Testis (tissue), 2 donors: ENCODE measurements around the gene GRM8.

Source experiments
- CTCF ChIP-seq, 3 experiments: fragments of 450-650 bp in 2 of 3; fragments of 200-600 bp in 1 of 3; sonication (generic) in 1 of 3; IDR thresholded peaks; one replicate each; pipeline ENCODE4 v1.5.1; 2016 to 2019; ENCODE audit warnings: antibody characterized with exemption in 3 of 3, mild to moderate bottlenecking in 2 of 3, moderate library complexity in 1 of 3
- POLR2A ChIP-seq: fragments of 450-650 bp; IDR thresholded peaks from one replicate; pipeline ENCODE4 v1.6.1; 2017; ENCODE audit warnings: antibody characterized with exemption, mild to moderate bottlenecking, moderate library complexity

- TF ChIP-seq CTCF (IDR thresholded peaks at IDR 0.05), result no peak
- TF ChIP-seq POLR2A, result no peak
These were observed 553.0 kb downstream of the GRM8 start for GRCh38 chr7:126699707-126700106.
